Fibroblast of lung (primary cell): ENCODE data around the gene GPC5.

Source experiments
- EZH2 ChIP-seq: IDR thresholded peaks from 2 replicates; pipeline ENCODE4 v1.5.1; 2012; ENCODE audit warnings: low read length, control low read depth, mild to moderate bottlenecking; ENCODE audit errors: missing control alignments
- TF ChIP-seq, protein P1 (sequence below), 2 donors: IDR thresholded peaks in 1 of 2; conservative IDR thresholded peaks in 1 of 2; 1 replicate in 1 of 2; 2 replicates in 1 of 2; pipeline ENCODE4 v1.5.1; 2011 to 2012; ENCODE audit warnings: low read length in 2 of 2, control low read depth in 1 of 2, inconsistent platforms in 1 of 2, low read depth in 1 of 2, mild to moderate bottlenecking in 1 of 2

DNA sequence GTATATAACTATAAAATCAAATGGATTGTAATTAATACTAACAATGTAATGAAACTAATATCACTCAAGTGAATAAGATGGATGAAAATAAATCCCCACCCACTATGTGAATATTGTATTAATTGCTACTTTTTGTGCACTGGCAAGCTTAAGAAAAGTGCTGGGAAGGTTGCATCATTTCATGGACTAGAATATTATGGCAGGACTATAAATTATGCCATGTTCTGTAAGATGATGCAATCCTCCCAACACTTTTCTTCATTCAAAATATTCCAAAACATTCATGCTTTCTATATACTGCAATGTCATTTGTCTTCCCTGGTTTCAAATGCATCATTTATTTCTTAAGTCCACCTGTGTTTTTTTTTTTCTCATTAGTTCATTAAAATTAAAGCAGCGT is 1370.6 kb downstream of the GPC5 start:
- TF ChIP-seq, protein P1, sequence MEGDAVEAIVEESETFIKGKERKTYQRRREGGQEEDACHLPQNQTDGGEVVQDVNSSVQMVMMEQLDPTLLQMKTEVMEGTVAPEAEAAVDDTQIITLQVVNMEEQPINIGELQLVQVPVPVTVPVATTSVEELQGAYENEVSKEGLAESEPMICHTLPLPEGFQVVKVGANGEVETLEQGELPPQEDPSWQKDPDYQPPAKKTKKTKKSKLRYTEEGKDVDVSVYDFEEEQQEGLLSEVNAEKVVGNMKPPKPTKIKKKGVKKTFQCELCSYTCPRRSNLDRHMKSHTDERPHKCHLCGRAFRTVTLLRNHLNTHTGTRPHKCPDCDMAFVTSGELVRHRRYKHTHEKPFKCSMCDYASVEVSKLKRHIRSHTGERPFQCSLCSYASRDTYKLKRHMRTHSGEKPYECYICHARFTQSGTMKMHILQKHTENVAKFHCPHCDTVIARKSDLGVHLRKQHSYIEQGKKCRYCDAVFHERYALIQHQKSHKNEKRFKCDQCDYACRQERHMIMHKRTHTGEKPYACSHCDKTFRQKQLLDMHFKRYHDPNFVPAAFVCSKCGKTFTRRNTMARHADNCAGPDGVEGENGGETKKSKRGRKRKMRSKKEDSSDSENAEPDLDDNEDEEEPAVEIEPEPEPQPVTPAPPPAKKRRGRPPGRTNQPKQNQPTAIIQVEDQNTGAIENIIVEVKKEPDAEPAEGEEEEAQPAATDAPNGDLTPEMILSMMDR (conservative IDR thresholded peaks at IDR 0.05 in 1 of 2, IDR thresholded peaks at IDR 0.05 in 1 of 2; ENCODE audit: low read depth in 1 of 2, low read length in 2 of 2) = no peak
- no peak for TF ChIP-seq EZH2
